Occipital lobe (tissue), 2 donors: ENCODE results near the gene MRPL38. TPM values are rescaled to one million over a fixed set of nuclear protein-coding genes. Genes with fewer than 3 reads are reported as not detected.
"Not testable (repeated sequence)": the region's sequence is repeated elsewhere in the genome, so short reads cannot be mapped to it uniquely, and the experiment has no call there.

ENCODE experiments used
- DNase-seq: peaks from one replicate; lab custom pipeline; 2025; lab: John Stamatoyannopoulos, UW
- total RNA-seq: library from RNA; depleted of rRNA; stranded (reverse); fragments of >200 nt; gene quantifications from one replicate; pipeline ENCODE4 v1.2.3, GENCODE V29; 2014

The MRPL38 gene
- total RNA-seq, 1 donor from 2014 or later, result 30.7 TPM

- peak; percentile 72 for DNase-seq
These were observed 27.5 kb downstream of the MRPL38 start for GRCh38 chr17:75876938-75877751.

DNA sequence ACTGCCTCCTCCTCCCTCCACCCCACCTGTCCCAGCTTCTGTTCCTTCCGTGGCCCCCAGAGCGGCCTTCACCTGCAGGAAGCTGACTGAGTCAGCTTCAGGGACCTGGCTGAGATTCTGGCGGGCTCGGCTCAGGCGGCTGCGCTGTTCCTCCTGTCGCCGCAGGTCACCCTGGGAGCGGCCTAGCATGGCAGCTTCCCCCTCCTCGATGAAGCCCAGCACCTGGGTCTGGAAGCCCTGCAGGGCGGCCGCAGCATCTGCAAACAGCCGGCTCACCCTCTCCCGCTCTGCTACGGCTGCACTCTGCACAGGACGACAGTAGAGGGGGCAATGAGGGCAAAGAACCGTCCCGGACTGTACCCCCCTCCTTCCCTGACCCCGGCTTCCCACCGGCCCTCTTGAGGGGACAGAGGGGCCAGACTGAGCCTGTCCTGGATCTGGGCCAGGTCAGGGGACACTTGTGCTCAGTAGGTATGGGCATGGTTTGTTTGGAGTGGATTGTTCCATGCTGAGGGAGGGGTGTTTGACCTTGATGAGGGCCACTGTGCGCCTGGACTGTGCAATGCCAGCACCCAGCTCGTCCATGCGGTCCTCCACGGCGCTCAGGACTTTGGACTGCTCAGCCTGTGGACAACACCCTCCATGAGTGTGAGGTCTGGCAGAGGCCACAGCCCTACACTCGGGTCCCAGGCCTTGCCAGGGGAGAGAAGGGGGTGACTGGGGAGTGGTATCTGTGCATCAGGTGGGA is 28.3 kb downstream of the MRPL38 start:
- DNase-seq, result no peak

- peak; percentile 47 for DNase-seq
These were observed 28.8 kb downstream of the MRPL38 start for GRCh38 chr17:75875940-75876189.

DNA sequence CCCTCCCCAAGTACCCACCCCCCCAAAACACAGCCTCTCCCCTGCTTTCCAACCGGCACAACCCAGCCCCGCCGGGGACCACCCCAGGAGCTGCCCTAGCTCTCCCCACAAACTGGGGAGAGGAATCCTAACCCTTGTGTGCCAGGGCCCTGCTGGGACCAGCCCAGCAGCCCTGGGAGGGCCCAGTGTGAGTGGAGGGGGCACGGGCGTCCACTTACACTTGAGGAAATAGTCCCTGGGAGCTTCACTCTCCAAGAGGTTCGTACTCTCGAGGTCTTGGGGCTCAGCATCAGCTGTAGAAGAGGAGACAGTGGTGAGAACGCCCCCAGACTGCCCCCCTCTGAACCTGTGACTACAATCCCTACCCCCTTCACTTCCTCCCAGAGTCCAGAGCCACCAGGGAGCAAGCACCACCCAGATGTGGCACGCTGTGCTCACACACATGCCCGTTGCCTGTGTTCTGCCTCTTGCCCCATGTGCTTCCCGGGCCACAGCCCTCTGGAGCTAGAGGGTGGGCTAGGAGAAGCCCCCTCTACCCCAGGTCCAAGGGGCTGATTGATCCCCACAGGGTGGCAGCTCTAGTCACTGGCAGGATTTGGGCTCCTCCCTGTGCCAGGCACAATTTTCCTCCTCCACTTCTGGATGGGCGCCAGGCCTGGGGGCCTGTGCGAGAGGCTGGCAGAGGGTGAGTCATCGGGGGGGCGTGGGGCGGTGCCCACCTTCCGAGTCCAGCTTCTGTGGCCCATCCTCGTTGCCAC is 29.3 kb downstream of the MRPL38 start:
- no peak for DNase-seq

GRCh38 chr17:75874323-75875181 is 30.1 kb downstream of the MRPL38 start:
- DNase-seq, result no peak

- no peak for DNase-seq
These were observed 30.9 kb downstream of the MRPL38 start for GRCh38 chr17:75873587-75874322.

GRCh38 chr17:75872434-75873351 is 32.0 kb downstream of the MRPL38 start:
- DNase-seq, result no peak

DNA sequence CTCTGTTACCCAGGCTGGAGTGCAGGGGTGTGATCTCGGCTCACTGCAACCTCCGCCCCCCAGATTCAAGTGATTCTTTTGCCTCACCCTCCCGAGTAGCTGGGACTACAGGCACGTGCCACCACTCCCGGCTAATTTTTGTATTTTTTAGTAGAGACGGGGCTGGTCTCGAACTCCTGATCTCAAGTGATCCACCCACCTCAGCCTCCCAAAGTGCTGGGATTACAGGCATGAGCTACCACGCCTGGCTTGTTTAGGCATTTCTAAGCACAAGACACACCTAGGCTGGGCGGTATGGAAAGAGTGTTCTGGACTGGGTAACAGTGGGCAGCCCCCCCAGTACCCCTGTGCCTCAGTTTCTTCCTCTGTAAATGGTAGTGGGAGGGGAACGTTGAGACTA is 34.5 kb downstream of the MRPL38 start:
- DNase-seq, result not testable (repeated sequence)

DNA sequence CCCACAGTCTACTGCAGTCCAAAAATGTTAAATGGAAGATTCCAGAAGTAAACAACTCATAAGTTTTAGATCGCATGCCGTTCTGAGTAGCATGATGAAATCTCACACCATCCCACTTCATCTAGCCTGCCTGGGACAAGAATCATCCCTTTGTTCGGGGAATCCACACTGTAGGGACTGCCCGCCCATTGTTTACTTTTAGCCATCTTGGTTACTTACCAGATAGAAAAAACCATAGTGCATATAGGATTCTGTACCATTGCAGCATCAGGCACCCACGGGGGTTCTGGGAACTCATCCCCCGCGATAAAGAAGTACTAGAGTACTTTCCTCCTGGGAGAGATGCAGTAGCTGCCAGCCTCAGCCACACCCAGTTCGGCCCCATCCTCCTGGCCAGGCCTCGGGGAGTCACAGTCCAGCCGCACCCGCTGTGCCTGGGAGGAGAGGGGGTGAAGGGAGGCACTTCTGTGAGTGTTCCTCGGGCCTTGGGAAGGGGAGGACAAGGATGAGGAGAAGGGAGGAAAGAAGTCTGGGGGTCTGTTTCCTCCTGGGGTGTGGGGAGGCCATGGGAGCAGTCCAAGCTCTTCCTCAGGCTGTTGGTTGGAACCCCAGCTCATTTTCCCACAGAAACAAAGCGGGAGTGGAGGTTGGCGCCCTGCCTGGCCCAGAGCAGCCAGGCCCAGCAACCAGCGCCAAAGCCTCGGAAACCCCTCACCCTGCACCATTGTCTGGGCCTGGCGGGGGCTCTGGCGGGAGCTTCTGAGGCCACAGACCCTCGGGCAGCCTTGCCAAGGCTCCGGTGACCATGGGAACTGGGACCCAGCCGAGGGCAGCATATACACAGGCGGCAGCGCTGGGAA is 35.2 kb downstream of the MRPL38 start:
- peak; percentile 66 for DNase-seq

DNA sequence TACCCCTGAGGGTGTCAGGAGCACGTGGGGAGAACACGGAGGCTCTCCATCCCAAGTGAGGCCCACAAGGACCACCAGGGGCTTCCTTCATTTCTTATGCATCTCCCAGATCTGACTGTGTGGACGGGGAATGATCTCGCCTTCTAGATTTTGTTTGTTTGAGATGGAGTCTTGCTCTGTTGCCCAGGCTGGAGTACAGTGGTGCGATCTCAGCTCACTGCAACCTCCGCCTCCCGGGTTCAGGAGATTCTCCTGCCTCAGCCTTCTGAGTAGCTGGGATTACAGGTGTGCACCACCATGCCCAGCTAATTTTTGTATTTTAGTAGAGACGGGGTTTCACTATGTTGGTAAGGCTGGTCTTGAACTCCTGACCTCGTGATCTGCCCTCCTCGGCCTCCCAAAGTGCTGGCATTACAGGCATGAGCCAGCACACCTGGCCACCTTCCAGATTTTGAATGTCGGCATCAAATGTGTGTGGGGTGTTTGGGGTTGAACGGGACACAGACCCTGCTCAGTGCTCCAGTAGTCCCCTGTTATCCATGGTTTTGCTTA is 35.9 kb downstream of the MRPL38 start:
- DNase-seq, result not testable (repeated sequence)

- not testable (repeated sequence) for DNase-seq
These were observed 39.1 kb downstream of the MRPL38 start for GRCh38 chr17:75865404-75866188.

DNA sequence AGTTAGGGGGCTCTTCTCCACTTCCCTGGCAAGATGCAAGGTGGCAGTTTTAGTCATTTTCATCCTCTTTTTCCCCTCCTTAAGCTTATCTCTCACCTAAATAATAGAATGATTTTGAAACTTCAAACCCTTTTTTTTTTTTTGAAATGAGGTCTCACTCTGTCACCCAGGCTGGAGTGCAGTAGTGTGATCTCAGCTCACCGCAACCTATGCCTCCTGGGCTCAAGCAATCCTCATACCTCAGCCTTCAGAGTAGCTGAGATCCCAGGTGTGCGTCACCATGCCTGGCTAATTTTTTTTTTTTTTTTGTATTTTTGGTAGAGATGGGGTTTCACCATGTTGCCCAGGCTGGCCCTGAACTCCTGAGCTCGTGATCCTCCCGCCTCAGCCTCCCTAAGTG is 39.8 kb downstream of the MRPL38 start:
- not testable (repeated sequence) for DNase-seq

DNA sequence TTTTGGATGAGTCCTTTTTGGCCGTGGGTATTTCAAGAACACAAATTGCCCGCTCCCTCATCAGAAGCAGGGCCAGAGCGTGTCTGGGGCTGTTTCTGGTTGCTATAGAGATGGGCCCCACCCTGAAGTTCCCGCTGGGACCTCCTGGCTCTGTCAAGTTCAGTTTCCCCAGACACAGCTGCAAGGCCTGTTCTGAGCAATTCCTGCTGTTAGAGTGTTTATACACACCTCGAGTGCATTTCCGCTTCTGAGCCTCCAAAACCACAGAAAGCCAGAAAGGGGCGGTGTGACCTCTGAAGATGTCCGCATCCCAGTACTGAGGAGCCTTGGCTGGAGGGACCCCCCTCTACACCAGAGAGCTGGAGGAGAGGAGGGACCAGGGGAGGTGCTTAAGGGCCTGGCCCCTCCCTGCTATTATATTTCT is 40.2 kb downstream of the MRPL38 start:
- DNase-seq, result no peak

DNA sequence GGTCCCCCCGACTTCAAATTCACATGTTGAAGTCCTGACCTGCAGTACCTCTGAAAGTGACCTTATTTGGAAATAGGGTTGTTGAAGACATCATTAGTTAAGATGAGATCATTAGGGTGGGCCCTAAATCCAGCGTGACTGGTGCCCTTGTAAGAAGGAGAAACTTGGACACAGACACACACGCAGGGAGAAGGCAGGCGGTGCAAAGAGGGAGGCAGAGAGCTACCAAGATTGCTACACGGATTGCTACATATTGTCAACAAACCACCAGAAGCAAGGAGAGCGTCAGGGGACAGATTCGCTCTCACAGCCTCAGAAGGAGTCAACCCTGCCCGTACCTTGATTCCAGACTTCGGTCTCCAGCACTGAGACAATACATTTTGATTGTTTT is 42.8 kb downstream of the MRPL38 start:
- DNase-seq, result no peak

GRCh38 chr17:75859358-75859757 is 45.3 kb downstream of the MRPL38 start:
- DNase-seq, result not testable (repeated sequence)

DNA sequence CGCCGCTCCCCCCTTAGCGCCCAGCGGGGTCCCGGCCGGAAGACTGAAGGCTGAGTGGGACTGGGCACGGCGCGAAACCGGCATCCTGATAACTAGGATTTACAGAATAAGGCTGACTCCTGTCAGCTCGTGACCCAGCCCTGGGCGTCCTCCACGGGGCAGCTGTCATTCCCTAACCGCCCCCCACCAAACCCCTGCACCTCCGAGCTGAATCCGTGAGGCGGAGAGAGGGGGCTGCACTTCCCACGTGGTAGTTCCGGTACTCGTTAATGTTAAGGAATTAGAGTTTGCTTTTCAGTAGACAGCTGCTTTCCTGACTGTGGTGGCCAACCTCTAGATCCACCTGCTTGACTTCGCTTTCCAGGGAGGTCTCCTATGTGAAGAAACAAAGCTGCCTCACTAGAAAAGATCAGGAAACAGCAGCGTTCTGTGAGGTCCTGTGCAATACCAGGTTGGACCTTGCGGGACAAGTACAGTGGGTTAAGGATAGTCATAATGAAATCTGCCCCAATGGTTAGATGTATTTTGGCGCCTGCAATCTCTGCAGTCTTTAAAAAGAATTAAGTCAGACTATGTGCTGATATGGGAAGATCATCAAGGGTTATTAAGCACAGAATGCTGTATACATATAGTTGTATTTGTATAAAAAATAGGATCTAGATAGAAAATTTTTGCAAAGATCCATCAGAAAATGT is 48.5 kb downstream of the MRPL38 start:
- DNase-seq, result no peak
